PFSK-1 (cell line): ENCODE measurements around the gene EPHB4.

ENCODE experiments used
- FOXP2 ChIP-seq: optimal IDR thresholded peaks from 2 replicates; pipeline ENCODE3; 2011; ENCODE audit warnings: borderline replicate concordance, control low read depth, inconsistent platforms; ENCODE audit not compliant: insufficient read depth; ENCODE audit errors: extremely low read length, extremely low read depth
- POLR2AphosphoS5 ChIP-seq: IDR thresholded peaks from 2 replicates; pipeline ENCODE4 v1.6.1; 2012; ENCODE audit warnings: low read depth, mild to moderate bottlenecking, control low read depth, low read length, moderate library complexity
- TAF1 ChIP-seq: IDR thresholded peaks from 2 replicates; pipeline ENCODE4 v1.6.1; 2012; ENCODE audit warnings: low read length, control low read depth, borderline replicate concordance; ENCODE audit not compliant: insufficient read depth
- TF ChIP-seq, protein P1 (sequence below), 2 experiments: IDR thresholded peaks; 2 replicates each; pipeline versions ENCODE4 v1.6.1 to v1.8.0; 2011 to 2012; ENCODE audit warnings: low read depth in 2 of 2, low read length in 2 of 2, control low read depth in 1 of 2, inconsistent platforms in 1 of 2, mild to moderate bottlenecking in 1 of 2, moderate library complexity in 1 of 2; ENCODE audit not compliant: insufficient read depth in 1 of 2

DNA sequence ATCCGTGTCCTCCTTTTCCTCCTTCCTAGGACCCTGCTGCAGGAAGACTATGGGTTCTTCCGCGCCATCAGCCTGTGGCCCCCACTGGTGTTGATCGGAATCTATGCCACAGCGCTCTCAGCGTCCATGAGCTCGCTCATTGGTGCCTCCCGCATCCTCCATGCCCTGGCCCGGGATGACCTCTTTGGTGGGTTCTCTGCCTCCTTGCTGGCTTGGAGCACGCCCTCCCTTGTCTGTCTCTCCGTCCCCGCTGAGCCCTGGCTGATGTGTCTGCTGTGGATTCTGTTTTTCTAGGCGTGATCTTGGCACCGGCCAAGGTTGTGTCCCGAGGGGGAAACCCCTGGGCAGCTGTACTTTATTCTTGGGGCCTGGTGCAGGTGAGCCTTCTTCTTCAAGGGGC, 32.5 kb upstream of the EPHB4 start:
- TF ChIP-seq, protein P1, sequence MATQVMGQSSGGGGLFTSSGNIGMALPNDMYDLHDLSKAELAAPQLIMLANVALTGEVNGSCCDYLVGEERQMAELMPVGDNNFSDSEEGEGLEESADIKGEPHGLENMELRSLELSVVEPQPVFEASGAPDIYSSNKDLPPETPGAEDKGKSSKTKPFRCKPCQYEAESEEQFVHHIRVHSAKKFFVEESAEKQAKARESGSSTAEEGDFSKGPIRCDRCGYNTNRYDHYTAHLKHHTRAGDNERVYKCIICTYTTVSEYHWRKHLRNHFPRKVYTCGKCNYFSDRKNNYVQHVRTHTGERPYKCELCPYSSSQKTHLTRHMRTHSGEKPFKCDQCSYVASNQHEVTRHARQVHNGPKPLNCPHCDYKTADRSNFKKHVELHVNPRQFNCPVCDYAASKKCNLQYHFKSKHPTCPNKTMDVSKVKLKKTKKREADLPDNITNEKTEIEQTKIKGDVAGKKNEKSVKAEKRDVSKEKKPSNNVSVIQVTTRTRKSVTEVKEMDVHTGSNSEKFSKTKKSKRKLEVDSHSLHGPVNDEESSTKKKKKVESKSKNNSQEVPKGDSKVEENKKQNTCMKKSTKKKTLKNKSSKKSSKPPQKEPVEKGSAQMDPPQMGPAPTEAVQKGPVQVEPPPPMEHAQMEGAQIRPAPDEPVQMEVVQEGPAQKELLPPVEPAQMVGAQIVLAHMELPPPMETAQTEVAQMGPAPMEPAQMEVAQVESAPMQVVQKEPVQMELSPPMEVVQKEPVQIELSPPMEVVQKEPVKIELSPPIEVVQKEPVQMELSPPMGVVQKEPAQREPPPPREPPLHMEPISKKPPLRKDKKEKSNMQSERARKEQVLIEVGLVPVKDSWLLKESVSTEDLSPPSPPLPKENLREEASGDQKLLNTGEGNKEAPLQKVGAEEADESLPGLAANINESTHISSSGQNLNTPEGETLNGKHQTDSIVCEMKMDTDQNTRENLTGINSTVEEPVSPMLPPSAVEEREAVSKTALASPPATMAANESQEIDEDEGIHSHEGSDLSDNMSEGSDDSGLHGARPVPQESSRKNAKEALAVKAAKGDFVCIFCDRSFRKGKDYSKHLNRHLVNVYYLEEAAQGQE (IDR thresholded peaks at IDR 0.05; ENCODE audit: insufficient read depth in 1 of 2, low read depth in 2 of 2, low read length in 2 of 2), result no peak
- TF ChIP-seq FOXP2, result no peak
- TF ChIP-seq TAF1, result no peak
- TF ChIP-seq POLR2AphosphoS5, result no peak
